Fibroblast of lung (primary cell): ENCODE data around the gene RET. TPM values are rescaled to one million over a fixed set of nuclear protein-coding genes. Genes with fewer than 3 reads are reported as not detected.

Experiments used
- DNase-seq, 2 donors: peaks; one replicate each; pipeline versions ENCODE4 v3.0.0 to v3.0.0-alpha.2; 2010; ENCODE audit warnings: low read depth in 2 of 2
- H2AFZ ChIP-seq: 2 replicates; pipeline ENCODE4 v1.5.1; 2012; ENCODE audit warnings: low read length, control low read depth, inconsistent platforms
- H3K27ac ChIP-seq: 2 replicates; pipeline ENCODE4 v1.5.1; 2011; ENCODE audit warnings: low read length, control low read depth; ENCODE audit not compliant: insufficient read depth
- H3K27me3 ChIP-seq: 2 replicates; pipeline ENCODE4 v1.5.1; 2011; ENCODE audit warnings: mild to moderate bottlenecking, low read length; ENCODE audit not compliant: control insufficient read depth, insufficient read depth
- H3K36me3 ChIP-seq: 2 replicates; pipeline ENCODE4 v1.5.1; 2011; ENCODE audit warnings: low read length; ENCODE audit not compliant: control insufficient read depth, insufficient read depth
- H3K4me1 ChIP-seq: 2 replicates; pipeline ENCODE4 v1.5.1; 2011; ENCODE audit warnings: low read length; ENCODE audit not compliant: control insufficient read depth, insufficient read depth; ENCODE audit errors: extremely low read depth
- H3K4me2 ChIP-seq: 2 replicates; pipeline ENCODE4 v1.5.1; 2011; ENCODE audit warnings: low read length, control low read depth; ENCODE audit not compliant: insufficient read depth; ENCODE audit errors: extremely low read depth
- H3K4me3 ChIP-seq, 4 experiments: fragments of 200-600 bp in 1 of 4; sonication (generic) in 1 of 4; replicated peaks in 1 of 4; 2 replicates each; pipeline ENCODE4 v1.5.1; 2011 to 2016; ENCODE audit warnings: low read length in 4 of 4, low read depth in 3 of 4, mild to moderate bottlenecking in 3 of 4, control low read depth in 2 of 4, inconsistent platforms in 1 of 4, mixed read lengths in 1 of 4; ENCODE audit not compliant: insufficient read depth in 1 of 4; ENCODE audit errors: control extremely low read depth in 1 of 4
- H3K79me2 ChIP-seq: 2 replicates; pipeline ENCODE4 v1.5.1; 2012; ENCODE audit warnings: mild to moderate bottlenecking, low read length, inconsistent platforms; ENCODE audit not compliant: control insufficient read depth, insufficient read depth
- H3K9ac ChIP-seq: 2 replicates; pipeline ENCODE4 v1.5.1; 2011; ENCODE audit warnings: mild to moderate bottlenecking, low read length, control low read depth; ENCODE audit not compliant: insufficient read depth
- H3K9me3 ChIP-seq: 2 replicates; pipeline ENCODE4 v1.5.1; 2012; ENCODE audit warnings: low read depth, low read length; ENCODE audit not compliant: control insufficient read depth, insufficient read depth
- H4K20me1 ChIP-seq: 2 replicates; pipeline ENCODE4 v1.5.1; 2011; ENCODE audit warnings: low read length; ENCODE audit not compliant: control insufficient read depth, insufficient read depth; ENCODE audit errors: extremely low read depth
- EZH2 ChIP-seq: IDR thresholded peaks from 2 replicates; pipeline ENCODE4 v1.5.1; 2012; ENCODE audit warnings: low read length, control low read depth, mild to moderate bottlenecking; ENCODE audit errors: missing control alignments
- polyA plus RNA-seq, 2 donors: library from polyadenylated mRNA; depleted of rRNA in 1 of 2; stranded (reverse) in 1 of 2; unstranded in 1 of 2; fragments of >200 nt; gene quantifications; 2 replicates each; pipeline ENCODE4 v1.2.1, GENCODE V29; 2011 to 2012; ENCODE audit warnings: missing spikeins in 1 of 2
- total RNA-seq: library from RNA; depleted of rRNA; stranded (reverse); fragments of >200 nt; gene quantifications from 2 replicates; pipeline ENCODE4 v1.2.1, GENCODE V29; 2014
- TF ChIP-seq, protein P1 (sequence below), 2 donors: IDR thresholded peaks in 1 of 2; conservative IDR thresholded peaks in 1 of 2; 1 replicate in 1 of 2; 2 replicates in 1 of 2; pipeline ENCODE4 v1.5.1; 2011 to 2012; ENCODE audit warnings: low read length in 2 of 2, control low read depth in 1 of 2, inconsistent platforms in 1 of 2, low read depth in 1 of 2, mild to moderate bottlenecking in 1 of 2

Gene RET
- total and polyA plus RNA-seq, 2 donors (not counting 1 experiment from before 2014, with no cell fraction given): 0.08 to 0.83 TPM

GRCh38 chr10:43068471-43069210, 8.2 kb upstream of the RET start:
- H3K9me3 ChIP-seq: no peaks in the 10 kb centered on the region
- H3K27ac ChIP-seq: no peak overlapping the region
- no peaks in the 10 kb centered on the region for H3K79me2 ChIP-seq
- H3K27me3 ChIP-seq: peaks cover 7% of the 10 kb centered on the region
- H4K20me1 ChIP-seq: no peaks in the 10 kb centered on the region
- TF ChIP-seq EZH2: no peak
- TF ChIP-seq, protein P1, sequence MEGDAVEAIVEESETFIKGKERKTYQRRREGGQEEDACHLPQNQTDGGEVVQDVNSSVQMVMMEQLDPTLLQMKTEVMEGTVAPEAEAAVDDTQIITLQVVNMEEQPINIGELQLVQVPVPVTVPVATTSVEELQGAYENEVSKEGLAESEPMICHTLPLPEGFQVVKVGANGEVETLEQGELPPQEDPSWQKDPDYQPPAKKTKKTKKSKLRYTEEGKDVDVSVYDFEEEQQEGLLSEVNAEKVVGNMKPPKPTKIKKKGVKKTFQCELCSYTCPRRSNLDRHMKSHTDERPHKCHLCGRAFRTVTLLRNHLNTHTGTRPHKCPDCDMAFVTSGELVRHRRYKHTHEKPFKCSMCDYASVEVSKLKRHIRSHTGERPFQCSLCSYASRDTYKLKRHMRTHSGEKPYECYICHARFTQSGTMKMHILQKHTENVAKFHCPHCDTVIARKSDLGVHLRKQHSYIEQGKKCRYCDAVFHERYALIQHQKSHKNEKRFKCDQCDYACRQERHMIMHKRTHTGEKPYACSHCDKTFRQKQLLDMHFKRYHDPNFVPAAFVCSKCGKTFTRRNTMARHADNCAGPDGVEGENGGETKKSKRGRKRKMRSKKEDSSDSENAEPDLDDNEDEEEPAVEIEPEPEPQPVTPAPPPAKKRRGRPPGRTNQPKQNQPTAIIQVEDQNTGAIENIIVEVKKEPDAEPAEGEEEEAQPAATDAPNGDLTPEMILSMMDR (conservative IDR thresholded peaks at IDR 0.05 in 1 of 2, IDR thresholded peaks at IDR 0.05 in 1 of 2; ENCODE audit: low read depth in 1 of 2, low read length in 2 of 2): no peak
- no peak overlapping the region for H2AFZ ChIP-seq
- no peak overlapping the region for H3K4me2 ChIP-seq
- H3K4me1 ChIP-seq: no peaks in the 10 kb centered on the region
- H3K9ac ChIP-seq: no peak overlapping the region
- DNase-seq: no peak
- H3K4me3 ChIP-seq: no peak overlapping the region
- no peaks in the 10 kb centered on the region for H3K36me3 ChIP-seq

DNA sequence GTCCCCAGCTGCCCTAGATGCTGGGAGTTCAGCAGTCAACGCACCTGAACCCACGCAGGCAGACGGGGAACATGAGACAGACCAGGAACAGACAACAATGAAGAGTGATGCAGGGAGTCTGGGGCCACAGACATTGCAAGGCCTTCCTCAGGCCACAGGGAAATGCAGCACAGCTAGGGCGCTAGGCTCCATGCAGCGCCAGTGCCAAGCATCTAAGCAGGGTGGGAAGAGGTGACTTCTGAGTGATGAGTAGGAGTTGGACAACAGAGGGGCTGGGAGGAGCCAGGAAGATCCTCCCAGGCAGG, 7.7 kb upstream of the RET start:
- TF ChIP-seq EZH2: no peak
- TF ChIP-seq, protein P1 (conservative IDR thresholded peaks at IDR 0.05 in 1 of 2, IDR thresholded peaks at IDR 0.05 in 1 of 2; ENCODE audit: low read depth in 1 of 2, low read length in 2 of 2): no peak
- Histone ChIP-seq H3K4me1 (no peaks in the 10 kb centered on the region), H3K9ac (no peak overlapping the region), H3K36me3 (no peaks in the 10 kb centered on the region), H4K20me1 (no peaks in the 10 kb centered on the region), H3K27me3 (peaks cover 7% of the 10 kb centered on the region), H2AFZ (no peak overlapping the region), H3K27ac (no peak overlapping the region), H3K79me2 (no peaks in the 10 kb centered on the region), H3K9me3 (no peaks in the 10 kb centered on the region), H3K4me3 (no peak overlapping the region), H3K4me2 (no peak overlapping the region)
- no peak for DNase-seq

GRCh38 chr10:43069579-43069978, 7.3 kb upstream of the RET start:
- H3K4me3 ChIP-seq: no peak overlapping the region
- H3K4me1 ChIP-seq: no peaks in the 10 kb centered on the region
- H4K20me1 ChIP-seq: no peaks in the 10 kb centered on the region
- H3K27me3 ChIP-seq: peaks cover 7% of the 10 kb centered on the region
- no peak overlapping the region for H3K4me2 ChIP-seq
- no peaks in the 10 kb centered on the region for H3K9me3 ChIP-seq
- no peak overlapping the region for H3K9ac ChIP-seq
- no peak overlapping the region for H3K27ac ChIP-seq
- H3K79me2 ChIP-seq: no peaks in the 10 kb centered on the region
- TF ChIP-seq EZH2: no peak
- TF ChIP-seq, protein P1 (conservative IDR thresholded peaks at IDR 0.05 in 1 of 2, IDR thresholded peaks at IDR 0.05 in 1 of 2; ENCODE audit: low read depth in 1 of 2, low read length in 2 of 2): no peak
- H3K36me3 ChIP-seq: no peaks in the 10 kb centered on the region
- no peak for DNase-seq
- H2AFZ ChIP-seq: no peak overlapping the region
